Activated naive CD4-positive, alpha-beta T cell treated with anti-CD3 and anti-CD28 coated beads for 36 hours (primary cell): Measurements from ENCODE around the gene AKAP11. TPM values are rescaled to one million over a fixed set of nuclear protein-coding genes. Genes with fewer than 3 reads are reported as not detected.
A peak's percentile ranks its signal among the peaks of the same experiment; 100 is the strongest.

Experiments used
- CTCF ChIA-PET: fragments of 350-600 bp; sonication (Branson Sonifier 250); formaldehyde crosslinking; loops from one replicate; lab custom pipeline; 2021; ENCODE audit warnings: antibody characterized with exemption; lab: Charles Lee
- DNase-seq: peaks from one replicate; pipeline ENCODE4 v3.0.0-alpha.2; 2020
- H3K27ac Mint-ChIP-seq: one replicate; pipeline ENCODE4 v1.8.0; 2021; ENCODE audit warnings: mild to moderate bottlenecking, mixed read lengths
- H3K27me3 Mint-ChIP-seq: one replicate; pipeline ENCODE4 v1.8.0; 2021; ENCODE audit warnings: low read depth, mixed read lengths
- H3K36me3 Mint-ChIP-seq: one replicate; pipeline ENCODE4 v1.8.0; 2021; ENCODE audit warnings: low read depth, mixed read lengths
- H3K4me1 Mint-ChIP-seq: one replicate; pipeline ENCODE4 v1.8.0; 2021; ENCODE audit warnings: low read depth, mixed read lengths
- H3K4me3 Mint-ChIP-seq: one replicate; pipeline ENCODE4 v1.8.0; 2021; ENCODE audit warnings: mild to moderate bottlenecking, moderate library complexity, mixed read lengths
- H3K9me3 Mint-ChIP-seq: one replicate; pipeline ENCODE4 v1.8.0; 2021; ENCODE audit warnings: mixed read lengths
- intact Hi-C: fragments of 100-400 bp; cut with micrococcal nuclease; formaldehyde crosslinking; loops from one replicate; pipeline ENCODE4 v1.15.1; 2023
- total RNA-seq, 2 experiments: library from RNA; stranded (reverse); gene quantifications; one replicate each; pipeline ENCODE4 v1.2.3, GENCODE V29; 2021

The AKAP11 gene
- total RNA-seq, 2 experiments from 2014 or later, result 24.2 to 25.0 TPM

- Mint-ChIP-seq H3K36me3 (no peaks in the 10 kb centered on the region), H3K4me3 (no peak overlapping the region), H3K9me3 (no peaks in the 10 kb centered on the region), H3K4me1 (no peaks in the 10 kb centered on the region), H3K27ac (no peak overlapping the region), H3K27me3 (no peaks in the 10 kb centered on the region)
- CTCF ChIA-PET, result no interaction called here
- no peak for DNase-seq
- intact Hi-C loops, result no loop called here
Observed at GRCh38 chr13:42247883-42248282, 24.1 kb upstream of the AKAP11 start.

GRCh38 chr13:42255886-42256285, 16.1 kb upstream of the AKAP11 start:
- H3K36me3 Mint-ChIP-seq, result no peaks in the 10 kb centered on the region
- no peak overlapping the region for H3K4me3 Mint-ChIP-seq
- DNase-seq, result no peak
- no peaks in the 10 kb centered on the region for H3K27me3 Mint-ChIP-seq
- H3K4me1 Mint-ChIP-seq, result peaks cover 4% of the 10 kb centered on the region
- intact Hi-C loops, result no loop called here
- H3K9me3 Mint-ChIP-seq, result no peaks in the 10 kb centered on the region
- CTCF ChIA-PET, result no interaction called here
- no peak overlapping the region for H3K27ac Mint-ChIP-seq

- Mint-ChIP-seq H3K27ac (no peak overlapping the region), H3K4me1 (peaks cover 4% of the 10 kb centered on the region), H3K27me3 (no peaks in the 10 kb centered on the region), H3K9me3 (no peaks in the 10 kb centered on the region), H3K4me3 (no peak overlapping the region), H3K36me3 (no peaks in the 10 kb centered on the region)
- CTCF ChIA-PET, result interaction anchor here (0.5 kb wide), 1 partner anchor 48 kb away, joined by 3 read pairs; no protein-coding TSS in a partner anchor
- DNase-seq, result no peak
- intact Hi-C loops, result no loop called here
Observed at GRCh38 chr13:42258747-42259146, 13.2 kb upstream of the AKAP11 start.

GRCh38 chr13:42259515-42259914, 12.4 kb upstream of the AKAP11 start:
- no peaks in the 10 kb centered on the region for H3K9me3 Mint-ChIP-seq
- intact Hi-C loops, result no loop called here
- CTCF ChIA-PET, result no interaction called here
- H3K4me3 Mint-ChIP-seq, result no peak overlapping the region
- no peaks in the 10 kb centered on the region for H3K36me3 Mint-ChIP-seq
- H3K27me3 Mint-ChIP-seq, result no peaks in the 10 kb centered on the region
- DNase-seq, result no peak
- peaks cover 4% of the 10 kb centered on the region for H3K4me1 Mint-ChIP-seq
- H3K27ac Mint-ChIP-seq, result no peak overlapping the region

GRCh38 chr13:42260903-42261654, 10.9 kb upstream of the AKAP11 start:
- no peaks in the 10 kb centered on the region for H3K36me3 Mint-ChIP-seq
- H3K9me3 Mint-ChIP-seq, result no peaks in the 10 kb centered on the region
- intact Hi-C loops, result no loop called here
- peaks cover 4% of the 10 kb centered on the region for H3K4me1 Mint-ChIP-seq
- H3K4me3 Mint-ChIP-seq, result no peak overlapping the region
- H3K27me3 Mint-ChIP-seq, result no peaks in the 10 kb centered on the region
- CTCF ChIA-PET, result interaction anchor here (0.6 kb wide), 1 partner anchor 27 kb away, joined by 3 read pairs; no protein-coding TSS in a partner anchor
- H3K27ac Mint-ChIP-seq, result no peak overlapping the region
- no peak for DNase-seq

- Mint-ChIP-seq H3K9me3 (no peaks in the 10 kb centered on the region), H3K4me3 (no peak overlapping the region), H3K36me3 (no peaks in the 10 kb centered on the region), H3K27ac (no peak overlapping the region), H3K4me1 (peaks cover 13% of the 10 kb centered on the region), H3K27me3 (no peaks in the 10 kb centered on the region)
- DNase-seq, result no peak
- CTCF ChIA-PET, result interaction anchor here (0.9 kb wide), 1 partner anchor 13 kb away, joined by 4 read pairs; no protein-coding TSS in a partner anchor
- intact Hi-C loops, result no loop called here
Observed at GRCh38 chr13:42266473-42266872, 5.5 kb upstream of the AKAP11 start.

GRCh38 chr13:42270160-42270856, 1.6 kb upstream of the AKAP11 start:
- Mint-ChIP-seq H3K4me1 (peaks cover 36% of the 10 kb centered on the region), H3K9me3 (no peaks in the 10 kb centered on the region), H3K27ac (no peak overlapping the region), H3K4me3 (peak overlapping the region; percentile 25), H3K36me3 (no peaks in the 10 kb centered on the region), H3K27me3 (no peaks in the 10 kb centered on the region)
- DNase-seq, result no peak
- CTCF ChIA-PET, result interaction anchor here (0.6 kb wide), 1 partner anchor 613 kb away, joined by 3 read pairs; no protein-coding TSS in a partner anchor
- intact Hi-C loops, result loop anchor here (2.0 to 10.0 kb wide), 11 partner anchors 60 to 2004 kb away; partner anchors contain the start of genes DGKH, EPSTI1, FOXO1 and RGCC

GRCh38 chr13:42270857-42271215, 1.1 kb upstream of the AKAP11 start:
- Mint-ChIP-seq H3K36me3 (no peaks in the 10 kb centered on the region), H3K9me3 (no peaks in the 10 kb centered on the region), H3K27me3 (no peaks in the 10 kb centered on the region), H3K27ac (peak overlapping the region; percentile 88), H3K4me1 (peaks cover 41% of the 10 kb centered on the region), H3K4me3 (peak overlapping the region; percentile 94)
- no peak for DNase-seq
- intact Hi-C loops, result loop anchor here (1.0 to 10.0 kb wide), 13 partner anchors 60 to 2004 kb away; partner anchors contain the start of genes DGKH, EPSTI1, FOXO1 and KBTBD6
- CTCF ChIA-PET, result interaction anchor here (1.0 to 1.2 kb wide), 2 partner anchors 45 to 207 kb away, joined by 3 read pairs; no protein-coding TSS in a partner anchor

- Mint-ChIP-seq H3K27me3 (no peaks in the 10 kb centered on the region), H3K4me1 (peaks cover 46% of the 10 kb centered on the region), H3K9me3 (no peaks in the 10 kb centered on the region), H3K27ac (peak overlapping the region; percentile 88), H3K36me3 (no peaks in the 10 kb centered on the region), H3K4me3 (peak overlapping the region; percentile 94)
- intact Hi-C loops, result loop anchor here (1.0 to 10.0 kb wide), 14 partner anchors 10 to 2003 kb away; partner anchors contain the start of genes DGKH, EPSTI1, FOXO1 and KBTBD6
- CTCF ChIA-PET, result interaction anchor here (1.0 to 1.2 kb wide), 3 partner anchors 45 to 207 kb away, joined by 3 to 4 read pairs (median 3); no protein-coding TSS in a partner anchor
- peak; percentile 95 for DNase-seq
Observed at GRCh38 chr13:42271337-42272114, 426 bp upstream of the AKAP11 start.

GRCh38 chr13:42272804-42273175, 838 bp downstream of the AKAP11 start:
- no peaks in the 10 kb centered on the region for H3K27me3 Mint-ChIP-seq
- peaks cover 50% of the 10 kb centered on the region for H3K4me1 Mint-ChIP-seq
- peak overlapping the region; percentile 94 for H3K4me3 Mint-ChIP-seq
- DNase-seq, result no peak
- no peaks in the 10 kb centered on the region for H3K9me3 Mint-ChIP-seq
- H3K36me3 Mint-ChIP-seq, result no peaks in the 10 kb centered on the region
- CTCF ChIA-PET, result interaction anchor here (0.6 to 1.5 kb wide), 5 partner anchors 24 to 206 kb away, joined by 3 to 5 read pairs (median 3); no protein-coding TSS in a partner anchor
- intact Hi-C loops, result loop anchor here (1.0 to 10.0 kb wide), 9 partner anchors 9 to 2002 kb away; partner anchors contain the start of genes DGKH, EPSTI1, FOXO1 and VWA8
- H3K27ac Mint-ChIP-seq, result peak overlapping the region; percentile 92

GRCh38 chr13:42274386-42275097, 2.6 kb downstream of the AKAP11 start:
- Mint-ChIP-seq H3K9me3 (no peaks in the 10 kb centered on the region), H3K27ac (peak overlapping the region; percentile 32), H3K4me1 (peaks cover 50% of the 10 kb centered on the region), H3K4me3 (peak overlapping the region; percentile 50), H3K36me3 (no peaks in the 10 kb centered on the region), H3K27me3 (no peaks in the 10 kb centered on the region)
- DNase-seq, result no peak
- intact Hi-C loops, result loop anchor here (5.0 to 10.0 kb wide), 10 partner anchors 103 to 2000 kb away; partner anchors contain the start of genes DGKH, EPSTI1, FOXO1 and VWA8
- CTCF ChIA-PET, result no interaction called here
